Measurements from ENCODE around the gene ABCA13.

DNA sequence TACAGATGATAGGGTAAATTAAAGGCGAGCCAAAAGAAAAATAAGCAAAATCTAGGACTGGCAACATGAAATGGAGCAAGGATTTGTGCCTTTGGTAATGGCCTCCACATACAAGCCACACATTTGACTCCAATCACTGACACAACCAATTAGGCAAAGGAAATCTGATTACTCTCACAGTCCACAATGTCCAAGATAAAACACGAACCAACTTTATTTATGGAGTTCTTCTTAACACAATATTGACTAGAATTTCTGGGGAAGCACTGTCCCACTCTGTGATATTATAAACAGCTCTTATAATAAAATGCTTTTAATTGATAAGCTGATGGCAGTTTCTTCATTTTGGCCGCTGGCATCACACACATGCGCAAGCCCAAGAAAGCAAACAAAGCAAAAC, 334.2 kb downstream of the ABCA13 start:
- TF ChIP-seq, protein P1, sequence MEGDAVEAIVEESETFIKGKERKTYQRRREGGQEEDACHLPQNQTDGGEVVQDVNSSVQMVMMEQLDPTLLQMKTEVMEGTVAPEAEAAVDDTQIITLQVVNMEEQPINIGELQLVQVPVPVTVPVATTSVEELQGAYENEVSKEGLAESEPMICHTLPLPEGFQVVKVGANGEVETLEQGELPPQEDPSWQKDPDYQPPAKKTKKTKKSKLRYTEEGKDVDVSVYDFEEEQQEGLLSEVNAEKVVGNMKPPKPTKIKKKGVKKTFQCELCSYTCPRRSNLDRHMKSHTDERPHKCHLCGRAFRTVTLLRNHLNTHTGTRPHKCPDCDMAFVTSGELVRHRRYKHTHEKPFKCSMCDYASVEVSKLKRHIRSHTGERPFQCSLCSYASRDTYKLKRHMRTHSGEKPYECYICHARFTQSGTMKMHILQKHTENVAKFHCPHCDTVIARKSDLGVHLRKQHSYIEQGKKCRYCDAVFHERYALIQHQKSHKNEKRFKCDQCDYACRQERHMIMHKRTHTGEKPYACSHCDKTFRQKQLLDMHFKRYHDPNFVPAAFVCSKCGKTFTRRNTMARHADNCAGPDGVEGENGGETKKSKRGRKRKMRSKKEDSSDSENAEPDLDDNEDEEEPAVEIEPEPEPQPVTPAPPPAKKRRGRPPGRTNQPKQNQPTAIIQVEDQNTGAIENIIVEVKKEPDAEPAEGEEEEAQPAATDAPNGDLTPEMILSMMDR (IDR thresholded peaks at IDR 0.05 in 2 of 3, conservative IDR thresholded peaks at IDR 0.05 in 1 of 3; ENCODE audit: borderline replicate concordance in 1 of 3, insufficient read depth in 1 of 3, low read depth in 2 of 3, low read length in 2 of 3), result no peak
- TF ChIP-seq, protein P2, sequence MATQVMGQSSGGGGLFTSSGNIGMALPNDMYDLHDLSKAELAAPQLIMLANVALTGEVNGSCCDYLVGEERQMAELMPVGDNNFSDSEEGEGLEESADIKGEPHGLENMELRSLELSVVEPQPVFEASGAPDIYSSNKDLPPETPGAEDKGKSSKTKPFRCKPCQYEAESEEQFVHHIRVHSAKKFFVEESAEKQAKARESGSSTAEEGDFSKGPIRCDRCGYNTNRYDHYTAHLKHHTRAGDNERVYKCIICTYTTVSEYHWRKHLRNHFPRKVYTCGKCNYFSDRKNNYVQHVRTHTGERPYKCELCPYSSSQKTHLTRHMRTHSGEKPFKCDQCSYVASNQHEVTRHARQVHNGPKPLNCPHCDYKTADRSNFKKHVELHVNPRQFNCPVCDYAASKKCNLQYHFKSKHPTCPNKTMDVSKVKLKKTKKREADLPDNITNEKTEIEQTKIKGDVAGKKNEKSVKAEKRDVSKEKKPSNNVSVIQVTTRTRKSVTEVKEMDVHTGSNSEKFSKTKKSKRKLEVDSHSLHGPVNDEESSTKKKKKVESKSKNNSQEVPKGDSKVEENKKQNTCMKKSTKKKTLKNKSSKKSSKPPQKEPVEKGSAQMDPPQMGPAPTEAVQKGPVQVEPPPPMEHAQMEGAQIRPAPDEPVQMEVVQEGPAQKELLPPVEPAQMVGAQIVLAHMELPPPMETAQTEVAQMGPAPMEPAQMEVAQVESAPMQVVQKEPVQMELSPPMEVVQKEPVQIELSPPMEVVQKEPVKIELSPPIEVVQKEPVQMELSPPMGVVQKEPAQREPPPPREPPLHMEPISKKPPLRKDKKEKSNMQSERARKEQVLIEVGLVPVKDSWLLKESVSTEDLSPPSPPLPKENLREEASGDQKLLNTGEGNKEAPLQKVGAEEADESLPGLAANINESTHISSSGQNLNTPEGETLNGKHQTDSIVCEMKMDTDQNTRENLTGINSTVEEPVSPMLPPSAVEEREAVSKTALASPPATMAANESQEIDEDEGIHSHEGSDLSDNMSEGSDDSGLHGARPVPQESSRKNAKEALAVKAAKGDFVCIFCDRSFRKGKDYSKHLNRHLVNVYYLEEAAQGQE (IDR thresholded peaks at IDR 0.05; ENCODE audit: low read depth), result no peak
